ENCODE results near the gene SLC35B2. TPM values are rescaled to one million over a fixed set of nuclear protein-coding genes. Genes with fewer than 3 reads are reported as not detected.

The SLC35B2 gene
- total and polyA plus RNA-seq, 10 of the 15 experiments (the other 5 are each of a cell fraction or from before 2014, with no cell fraction given) = 11.3 to 45.4 (median 33.8) TPM

DNA sequence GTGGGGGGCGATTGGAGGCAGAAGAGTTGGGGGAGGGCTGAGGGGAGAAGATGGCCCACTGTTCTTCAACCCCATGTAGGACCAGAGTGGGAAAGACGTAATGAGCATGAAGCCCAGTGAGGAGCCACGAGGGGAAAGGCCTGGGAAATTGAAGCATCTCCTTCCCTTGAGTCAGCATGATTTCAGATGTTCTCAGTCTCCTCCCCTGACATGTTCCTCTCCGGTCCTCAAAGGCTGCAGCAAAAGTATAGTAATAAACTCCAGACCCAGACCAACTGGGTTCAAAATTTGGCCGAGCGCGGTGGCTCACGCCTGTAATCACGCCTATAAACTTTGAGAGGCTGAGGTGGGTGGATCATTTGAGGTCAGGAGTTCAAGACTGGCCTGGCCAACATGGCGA, 9.9 kb upstream of the SLC35B2 start (continued):
- TF ChIP-seq ZBTB33 (IDR thresholded peaks at IDR 0.05) (no peak), TARDBP (IDR thresholded peaks at IDR 0.05; ENCODE audit: borderline replicate concordance) (no peak), EP300 (IDR thresholded peaks at IDR 0.05; ENCODE audit: borderline replicate concordance in 1 of 2, control insufficient read depth in 1 of 2, low read depth in 2 of 2, low read length in 2 of 2) (no peak)

- Histone ChIP-seq H4K20me1 (ENCODE audit: control insufficient read depth, insufficient read depth) (no peaks in the 10 kb centered on the region), H3K9me3 (replicated peaks; ENCODE audit: control insufficient read depth, insufficient read depth, low read length) (no peaks in the 10 kb centered on the region), H3K27ac (ENCODE audit: control insufficient read depth, insufficient read depth) (peak overlapping the region; percentile 99), H3K79me2 (ENCODE audit: control insufficient read depth, insufficient read depth, low read length) (peaks cover 42% of the 10 kb centered on the region), H3K4me1 (ENCODE audit: control insufficient read depth, insufficient read depth, low read length) (peaks cover 38% of the 10 kb centered on the region), H3K4me3 (peak overlapping the region; percentile 61), H3K4me2 (ENCODE audit: control insufficient read depth, insufficient read depth) (peak overlapping the region; percentile 99), H3K36me3 (ENCODE audit: control insufficient read depth in 2 of 2, insufficient read depth in 2 of 2, low read length in 1 of 2) (no peaks in the 10 kb centered on the region; a peak in 1 of 4 replicates), H3K9ac (ENCODE audit: control insufficient read depth, insufficient read depth, low read length) (peak overlapping the region; percentile 62), H3K27me3 (replicated peaks in 1 of 2; ENCODE audit: control insufficient read depth in 2 of 2, insufficient read depth in 2 of 2, low read length in 1 of 2) (peaks cover 1 to 2% of the 10 kb centered on the region in 2 experiments; a peak in 3 of 4 replicates), H2AFZ (ENCODE audit: control insufficient read depth, low read depth, low read length) (peak overlapping the region; percentile 33)
- ATAC-seq = peak; percentile 42
- DNase-seq (ENCODE audit: low read depth, low spot score) = no peak
- 0% methylated on average over 3 of the region's 3 CpGs for WGBS (ENCODE audit: insufficient coverage, insufficient replicate concordance, low lambda C conversion rate, missing lambda C conversion rate)
- POLR2A ChIA-PET = interaction anchor here (0.7 to 1.7 kb wide), 5 partner anchors 10 to 165 kb away, joined by 3 to 6 read pairs (median 3); partner anchors contain the start of genes HSP90AB1 and SLC35B2
- SMC1A ChIA-PET (ENCODE audit: uncharacterized antibody, unreplicated experiment) = interaction anchor here (0.9 to 4.6 kb wide), 9 partner anchors 10 to 148 kb away, joined by 3 to 79 read pairs (median 5); partner anchors contain the start of genes AARS2 and CDC5L
- peak; percentile 88 for FAIRE-seq
- CTCF ChIA-PET = interaction anchor here (0.6 to 6.3 kb wide), 19 partner anchors 11 to 192 kb away, joined by 3 to 163 read pairs (median 7); partner anchors contain the start of genes AARS2 and SLC35B2
- intact Hi-C loops (cut with micrococcal nuclease; ENCODE audit: unreplicated experiment) (no loop called here), in situ Hi-C loops (cut with MboI) (loop anchor here (5.0 kb wide), 1 partner anchor 71 kb away; no protein-coding TSS in a partner anchor)
- RAD21 ChIA-PET (ENCODE audit: unreplicated experiment) = interaction anchor here (0.9 to 4.2 kb wide), 9 partner anchors 10 to 121 kb away, joined by 3 to 36 read pairs (median 5); partner anchors contain the start of gene CDC5L
- BruUV-seq (replicated peaks) = no TSS peak
- TF ChIP-seq ZNF384 (IDR thresholded peaks at IDR 0.05; ENCODE audit: borderline replicate concordance, low read depth, low read length) (no peak), HSF1 (IDR thresholded peaks at IDR 0.05; ENCODE audit: low read depth, low read length) (no peak), TBL1XR1 (IDR thresholded peaks at IDR 0.05; ENCODE audit: low read depth, low read length) (0 out of 2 replicates have a peak, but pooled peaks have one; percentile 47), CUX1 (IDR thresholded peaks at IDR 0.05; ENCODE audit: insufficient replicate concordance, low read depth, low read length) (no peak), ZNF217 (IDR thresholded peaks at IDR 0.05) (no peak), BMI1 (IDR thresholded peaks at IDR 0.05; ENCODE audit: borderline replicate concordance) (no peak), CHD1 (IDR thresholded peaks at IDR 0.05; ENCODE audit: low read depth, low read length) (no peak), HCFC1 (IDR thresholded peaks at IDR 0.05; ENCODE audit: low read length) (no peak), CBX5 (IDR thresholded peaks at IDR 0.05; ENCODE audit: low read depth) (no peak), SIX5 (IDR thresholded peaks at IDR 0.05; ENCODE audit: low read depth, low read length, severe bottlenecking) (no peak), IKZF1 (conservative IDR thresholded peaks at IDR 0.05) (peak; percentile 64)
Observed at GRCh38 chr6:44266347-44266746, 9.0 kb upstream of the SLC35B2 start.

Data from GM12878 (cell line).